OCI-LY1 (cell line): Measurements from ENCODE around the gene PODXL2.

Experiments used
- H2AFZ ChIP-seq: fragments of 200-600 bp; sonication (generic), shearing (Covaris generic); 2 replicates; pipeline ENCODE4 v1.6.0; 2014; ENCODE audit warnings: antibody characterized with exemption, mild to moderate bottlenecking, low read length
- H3F3A ChIP-seq: fragments of 200-600 bp; sonication (generic), shearing (Covaris generic); 2 replicates; pipeline ENCODE4 v1.6.0; 2014; ENCODE audit warnings: mild to moderate bottlenecking, antibody characterized with exemption, low read length, moderate library complexity; ENCODE audit not compliant: insufficient read depth
- H3K27ac ChIP-seq: fragments of 200-600 bp; sonication (generic); 2 replicates; pipeline ENCODE4 v1.5.1; 2014; ENCODE audit warnings: low read length, mixed run types, mild to moderate bottlenecking, low read depth; ENCODE audit not compliant: poor library complexity, severe bottlenecking
- H3K27me3 ChIP-seq: fragments of 200-600 bp; sonication (generic); 2 replicates; pipeline ENCODE4 v1.6.0; 2014; ENCODE audit warnings: antibody characterized with exemption, mild to moderate bottlenecking, low read length, moderate library complexity; ENCODE audit not compliant: insufficient read depth
- H3K36me3 ChIP-seq: fragments of 200-600 bp; sonication (generic); 2 replicates; pipeline ENCODE4 v1.6.1; 2014; ENCODE audit warnings: mild to moderate bottlenecking, antibody characterized with exemption, low read length, moderate library complexity, mixed read lengths; ENCODE audit not compliant: insufficient read depth
- H3K4me1 ChIP-seq: fragments of 200-600 bp; sonication (generic); 2 replicates; pipeline ENCODE4 v1.5.1; 2014; ENCODE audit warnings: mild to moderate bottlenecking, low read length, moderate library complexity; ENCODE audit not compliant: insufficient read depth, severe bottlenecking
- H3K4me2 ChIP-seq: fragments of 200-600 bp; sonication (generic), shearing (Covaris generic); 2 replicates; pipeline ENCODE4 v1.6.1; 2014; ENCODE audit warnings: low read length
- H3K4me3 ChIP-seq: fragments of 200-600 bp; sonication (generic); 2 replicates; pipeline ENCODE4 v1.5.1; 2014; ENCODE audit warnings: low read length, low read depth, mild to moderate bottlenecking, mixed read lengths; ENCODE audit not compliant: poor library complexity, severe bottlenecking
- H3K79me2 ChIP-seq: fragments of 200-600 bp; shearing (Covaris generic); 2 replicates; pipeline ENCODE4 v1.6.1; 2016; ENCODE audit warnings: mixed run types, low read length, mixed read lengths; ENCODE audit not compliant: insufficient read depth
- H3K9ac ChIP-seq: fragments of 200-600 bp; sonication (generic), shearing (Covaris generic); 2 replicates; pipeline ENCODE4 v1.6.1; 2014; ENCODE audit warnings: mild to moderate bottlenecking, low read length, mixed read lengths
- H3K9me2 ChIP-seq: fragments of 200-600 bp; sonication (generic), shearing (Covaris generic); 2 replicates; pipeline ENCODE4 v1.6.1; 2014; ENCODE audit warnings: low read depth, mild to moderate bottlenecking, low read length, mixed read lengths
- H3K9me3 ChIP-seq: fragments of 200-600 bp; shearing (Covaris generic); 2 replicates; pipeline ENCODE4 v1.6.1; 2014; ENCODE audit warnings: low read length, mixed read lengths
- H4K20me1 ChIP-seq: fragments of 200-600 bp; sonication (generic), shearing (Covaris generic); 2 replicates; pipeline ENCODE4 v1.6.0; 2016; ENCODE audit warnings: mild to moderate bottlenecking, low read length; ENCODE audit not compliant: insufficient read depth
- EZH2 ChIP-seq: fragments of 200-600 bp; sonication (generic), shearing (Covaris generic); IDR thresholded peaks from 2 replicates; pipeline ENCODE4 v1.8.0; 2017; ENCODE audit warnings: borderline replicate concordance, mixed run types, mild to moderate bottlenecking, antibody characterized with exemption, low read length, moderate library complexity, mixed read lengths
- TF ChIP-seq, protein P1 (sequence below): fragments of 200-600 bp; sonication (generic), shearing (Covaris generic); IDR thresholded peaks from 2 replicates; pipeline ENCODE4 v1.5.1; 2017; ENCODE audit warnings: mild to moderate bottlenecking, antibody characterized with exemption, low read length, moderate library complexity, mixed read lengths

Gene PODXL2

DNA sequence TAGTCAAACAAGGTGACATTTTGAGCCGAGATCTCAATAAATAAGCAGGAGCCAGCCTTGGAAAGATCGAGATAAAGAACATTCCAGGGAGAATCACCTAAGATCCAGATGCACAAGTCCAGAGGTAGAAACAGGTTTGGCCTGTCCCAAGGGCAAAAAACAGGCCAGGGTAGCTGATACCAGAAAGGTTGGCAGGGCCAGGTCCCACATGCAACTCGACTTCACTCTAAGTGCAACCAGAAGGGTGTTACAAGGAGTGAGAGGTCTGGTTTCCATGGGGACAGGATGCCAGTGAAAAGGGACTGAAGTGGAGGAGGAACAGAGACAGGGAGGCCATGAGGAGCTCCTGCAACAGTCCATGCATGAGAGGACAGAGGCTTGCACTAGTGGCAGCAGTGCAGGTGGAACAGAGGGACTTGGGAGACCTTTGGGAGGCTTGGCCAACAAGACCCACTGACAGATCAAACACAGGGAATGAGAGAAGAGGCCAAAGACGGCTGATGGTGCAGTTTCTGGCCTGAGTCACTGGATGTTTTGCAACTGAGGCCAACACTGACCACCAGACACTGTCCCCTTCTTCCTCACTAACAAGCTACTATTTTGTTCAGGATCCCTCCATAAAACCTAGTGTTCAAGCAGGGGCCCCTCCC is 43.7 kb upstream of the PODXL2 start:
- H3K36me3 ChIP-seq, result peaks cover 9% of the 10 kb centered on the region; the same call in 1 of the 2 replicates
- H3K27me3 ChIP-seq, result no peaks in the 10 kb centered on the region
- no peak overlapping the region for H3K27ac ChIP-seq
- H2AFZ ChIP-seq, result no peak overlapping the region
- no peak overlapping the region for H3K4me2 ChIP-seq
- peaks cover 14% of the 10 kb centered on the region for H3K4me1 ChIP-seq
- no peaks in the 10 kb centered on the region for H3F3A ChIP-seq
- H3K79me2 ChIP-seq, result 0 out of 2 replicates have a peak, but pooled peaks cover 3% of the 10 kb centered on the region
- no peaks in the 10 kb centered on the region for H3K9me2 ChIP-seq
- no peak overlapping the region for H3K4me3 ChIP-seq
- no peaks in the 10 kb centered on the region for H3K9me3 ChIP-seq
- no peaks in the 10 kb centered on the region for H4K20me1 ChIP-seq
- TF ChIP-seq, protein P1, sequence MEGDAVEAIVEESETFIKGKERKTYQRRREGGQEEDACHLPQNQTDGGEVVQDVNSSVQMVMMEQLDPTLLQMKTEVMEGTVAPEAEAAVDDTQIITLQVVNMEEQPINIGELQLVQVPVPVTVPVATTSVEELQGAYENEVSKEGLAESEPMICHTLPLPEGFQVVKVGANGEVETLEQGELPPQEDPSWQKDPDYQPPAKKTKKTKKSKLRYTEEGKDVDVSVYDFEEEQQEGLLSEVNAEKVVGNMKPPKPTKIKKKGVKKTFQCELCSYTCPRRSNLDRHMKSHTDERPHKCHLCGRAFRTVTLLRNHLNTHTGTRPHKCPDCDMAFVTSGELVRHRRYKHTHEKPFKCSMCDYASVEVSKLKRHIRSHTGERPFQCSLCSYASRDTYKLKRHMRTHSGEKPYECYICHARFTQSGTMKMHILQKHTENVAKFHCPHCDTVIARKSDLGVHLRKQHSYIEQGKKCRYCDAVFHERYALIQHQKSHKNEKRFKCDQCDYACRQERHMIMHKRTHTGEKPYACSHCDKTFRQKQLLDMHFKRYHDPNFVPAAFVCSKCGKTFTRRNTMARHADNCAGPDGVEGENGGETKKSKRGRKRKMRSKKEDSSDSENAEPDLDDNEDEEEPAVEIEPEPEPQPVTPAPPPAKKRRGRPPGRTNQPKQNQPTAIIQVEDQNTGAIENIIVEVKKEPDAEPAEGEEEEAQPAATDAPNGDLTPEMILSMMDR, result no peak
- no peak for TF ChIP-seq EZH2
- H3K9ac ChIP-seq, result no peak overlapping the region

GRCh38 chr3:127585813-127586413 is 43.1 kb upstream of the PODXL2 start:
- no peak overlapping the region for H3K4me3 ChIP-seq
- peaks cover 14% of the 10 kb centered on the region for H3K4me1 ChIP-seq
- H3K4me2 ChIP-seq, result no peak overlapping the region
- no peaks in the 10 kb centered on the region for H3K9me2 ChIP-seq
- no peak overlapping the region for H3K9ac ChIP-seq
- H3K27me3 ChIP-seq, result no peaks in the 10 kb centered on the region
- no peak for TF ChIP-seq EZH2
- TF ChIP-seq, protein P1, result no peak
- H3K36me3 ChIP-seq, result peaks cover 3% of the 10 kb centered on the region; the same call in 1 of the 2 replicates
- H4K20me1 ChIP-seq, result no peaks in the 10 kb centered on the region
- no peaks in the 10 kb centered on the region for H3F3A ChIP-seq
- H3K79me2 ChIP-seq, result 0 out of 2 replicates have a peak, but pooled peaks cover 3% of the 10 kb centered on the region
- no peak overlapping the region for H2AFZ ChIP-seq
- no peak overlapping the region for H3K27ac ChIP-seq
- no peaks in the 10 kb centered on the region for H3K9me3 ChIP-seq

DNA sequence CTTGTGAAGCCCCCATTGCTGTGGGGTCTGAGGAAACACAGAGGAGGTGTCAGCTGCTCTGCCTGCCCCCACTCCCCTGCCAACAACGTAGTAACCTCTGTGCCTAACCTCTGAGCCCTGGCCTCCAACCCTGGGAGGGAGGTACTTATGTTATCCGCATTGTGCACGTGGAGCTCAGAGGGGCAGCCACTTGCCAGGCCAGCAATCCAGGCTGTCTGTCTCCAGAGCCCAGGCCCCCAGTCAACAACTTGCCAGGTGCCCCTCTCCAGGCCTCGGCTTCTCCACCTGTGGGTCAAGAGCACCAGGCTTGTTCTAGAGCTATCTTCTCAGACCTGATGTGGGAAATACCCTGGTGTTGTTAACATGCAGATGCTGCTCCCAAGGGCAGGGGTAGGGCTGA is 41.1 kb upstream of the PODXL2 start:
- no peak overlapping the region for H3K4me3 ChIP-seq
- peak overlapping the region; percentile 31 for H3K27ac ChIP-seq
- H3K9me2 ChIP-seq, result no peaks in the 10 kb centered on the region
- TF ChIP-seq, protein P1, result no peak
- no peak for TF ChIP-seq EZH2
- no peaks in the 10 kb centered on the region for H4K20me1 ChIP-seq
- H2AFZ ChIP-seq, result no peak overlapping the region
- peak overlapping the region; percentile 18; the same call in 1 of the 2 replicates for H3K4me2 ChIP-seq
- peaks cover 32% of the 10 kb centered on the region for H3K4me1 ChIP-seq
- no peaks in the 10 kb centered on the region for H3K9me3 ChIP-seq
- H3K9ac ChIP-seq, result no peak overlapping the region
- 0 out of 2 replicates have a peak, but pooled peaks cover 3% of the 10 kb centered on the region for H3K79me2 ChIP-seq
- peaks cover 5% of the 10 kb centered on the region; the same call in 1 of the 2 replicates for H3K36me3 ChIP-seq
- H3F3A ChIP-seq, result no peaks in the 10 kb centered on the region
- H3K27me3 ChIP-seq, result no peaks in the 10 kb centered on the region
